ENCODE measurements around the gene GOSR2. TPM values are rescaled to one million over a fixed set of nuclear protein-coding genes. Genes with fewer than 3 reads are reported as not detected.

Gene GOSR2
- total and polyA plus RNA-seq, 9 of the 15 experiments (the other 6 are each of a cell fraction or from before 2014, with no cell fraction given), result 32.7 to 96.3 (median 48.9) TPM

DNA sequence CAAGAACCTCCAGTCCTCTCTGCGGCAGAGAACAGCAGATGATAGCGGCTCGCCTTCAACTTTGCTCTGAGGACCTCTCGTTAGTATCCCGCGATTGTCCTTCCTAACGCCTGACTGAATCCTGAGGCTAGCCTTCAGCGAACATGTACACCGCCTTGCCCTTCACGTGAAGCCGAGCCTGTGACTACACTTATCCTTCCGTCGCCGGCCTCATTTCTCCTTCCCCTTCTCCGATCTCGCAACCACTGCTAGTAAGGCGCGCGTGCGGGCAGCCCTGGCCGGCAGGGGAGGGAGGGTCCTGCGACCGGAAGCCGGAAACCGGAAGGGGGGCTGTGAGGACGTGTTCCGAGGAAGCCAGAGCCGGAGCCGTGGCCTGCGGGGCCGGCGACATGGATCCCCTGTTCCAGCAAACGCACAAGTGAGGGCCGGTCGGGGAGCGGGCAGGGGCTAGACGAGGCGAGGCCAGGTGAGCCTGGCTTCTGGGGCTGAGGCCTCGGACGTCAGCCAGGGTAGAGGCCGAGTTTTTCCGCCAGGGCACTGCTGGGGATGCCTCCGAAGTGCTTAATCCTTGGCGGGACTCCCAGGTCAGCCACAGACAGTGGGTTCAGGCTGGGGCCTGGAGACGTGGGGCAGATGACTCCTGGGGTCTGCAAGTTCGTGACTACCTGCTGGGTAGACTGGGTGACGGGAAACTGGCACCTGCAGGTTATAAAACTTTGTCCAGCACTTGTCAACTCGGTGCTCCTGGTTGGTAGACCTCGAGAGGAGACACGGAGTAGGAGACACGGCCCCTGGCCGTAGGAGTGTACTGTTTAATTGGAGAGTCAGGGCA lies at the start of gene GOSR2 (continued):
- TF ChIP-seq, protein P1, sequence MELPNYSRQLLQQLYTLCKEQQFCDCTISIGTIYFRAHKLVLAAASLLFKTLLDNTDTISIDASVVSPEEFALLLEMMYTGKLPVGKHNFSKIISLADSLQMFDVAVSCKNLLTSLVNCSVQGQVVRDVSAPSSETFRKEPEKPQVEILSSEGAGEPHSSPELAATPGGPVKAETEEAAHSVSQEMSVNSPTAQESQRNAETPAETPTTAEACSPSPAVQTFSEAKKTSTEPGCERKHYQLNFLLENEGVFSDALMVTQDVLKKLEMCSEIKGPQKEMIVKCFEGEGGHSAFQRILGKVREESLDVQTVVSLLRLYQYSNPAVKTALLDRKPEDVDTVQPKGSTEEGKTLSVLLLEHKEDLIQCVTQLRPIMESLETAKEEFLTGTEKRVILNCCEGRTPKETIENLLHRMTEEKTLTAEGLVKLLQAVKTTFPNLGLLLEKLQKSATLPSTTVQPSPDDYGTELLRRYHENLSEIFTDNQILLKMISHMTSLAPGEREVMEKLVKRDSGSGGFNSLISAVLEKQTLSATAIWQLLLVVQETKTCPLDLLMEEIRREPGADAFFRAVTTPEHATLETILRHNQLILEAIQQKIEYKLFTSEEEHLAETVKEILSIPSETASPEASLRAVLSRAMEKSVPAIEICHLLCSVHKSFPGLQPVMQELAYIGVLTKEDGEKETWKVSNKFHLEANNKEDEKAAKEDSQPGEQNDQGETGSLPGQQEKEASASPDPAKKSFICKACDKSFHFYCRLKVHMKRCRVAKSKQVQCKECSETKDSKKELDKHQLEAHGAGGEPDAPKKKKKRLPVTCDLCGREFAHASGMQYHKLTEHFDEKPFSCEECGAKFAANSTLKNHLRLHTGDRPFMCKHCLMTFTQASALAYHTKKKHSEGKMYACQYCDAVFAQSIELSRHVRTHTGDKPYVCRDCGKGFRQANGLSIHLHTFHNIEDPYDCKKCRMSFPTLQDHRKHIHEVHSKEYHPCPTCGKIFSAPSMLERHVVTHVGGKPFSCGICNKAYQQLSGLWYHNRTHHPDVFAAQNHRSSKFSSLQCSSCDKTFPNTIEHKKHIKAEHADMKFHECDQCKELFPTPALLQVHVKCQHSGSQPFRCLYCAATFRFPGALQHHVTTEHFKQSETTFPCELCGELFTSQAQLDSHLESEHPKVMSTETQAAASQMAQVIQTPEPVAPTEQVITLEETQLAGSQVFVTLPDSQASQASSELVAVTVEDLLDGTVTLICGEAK (IDR thresholded peaks at IDR 0.05), result peak; percentile 98
- TF ChIP-seq, protein P1 (CRISPR knock-in tag; IDR thresholded peaks at IDR 0.05), result no peak
- TF ChIP-seq ETV6 (IDR thresholded peaks at IDR 0.05; ENCODE audit: borderline replicate concordance in 1 of 2, low read depth in 2 of 2, low read length in 1 of 2), result no peak
- no peak for TF ChIP-seq ETV6 (CRISPR knock-in tag; IDR thresholded peaks at IDR 0.05; ENCODE audit: borderline replicate concordance)
- no peak for TF ChIP-seq SMARCA5 (IDR thresholded peaks at IDR 0.05)
- peak; percentile 78 for TF ChIP-seq RBM22 (IDR thresholded peaks at IDR 0.05; ENCODE audit: low read depth, low read length, poor library complexity, severe bottlenecking)
- peak; percentile 65; the same call in 1 of the 2 replicates for TF ChIP-seq ZNF644 (tag; IDR thresholded peaks at IDR 0.05; ENCODE audit: low read depth)
- no peak for TF ChIP-seq SREBF1 (IDR thresholded peaks at IDR 0.05; ENCODE audit: borderline replicate concordance, low read depth, low read length)
- no peak for TF ChIP-seq ZNF551 (CRISPR knock-in tag; IDR thresholded peaks at IDR 0.05)
- no peak for TF ChIP-seq ZNF184 (CRISPR knock-in tag; IDR thresholded peaks at IDR 0.05)
- TF ChIP-seq RAD21 (CRISPR knock-in tag; conservative IDR thresholded peaks at IDR 0.05 in 1 of 2, IDR thresholded peaks at IDR 0.05 in 1 of 2), result no peak
- no peak for TF ChIP-seq ARHGAP35 (IDR thresholded peaks at IDR 0.05; ENCODE audit: partially characterized antibody)
- TF ChIP-seq RBM15 (IDR thresholded peaks at IDR 0.05; ENCODE audit: insufficient read depth, low read length), result no peak
- TF ChIP-seq, protein P2, sequence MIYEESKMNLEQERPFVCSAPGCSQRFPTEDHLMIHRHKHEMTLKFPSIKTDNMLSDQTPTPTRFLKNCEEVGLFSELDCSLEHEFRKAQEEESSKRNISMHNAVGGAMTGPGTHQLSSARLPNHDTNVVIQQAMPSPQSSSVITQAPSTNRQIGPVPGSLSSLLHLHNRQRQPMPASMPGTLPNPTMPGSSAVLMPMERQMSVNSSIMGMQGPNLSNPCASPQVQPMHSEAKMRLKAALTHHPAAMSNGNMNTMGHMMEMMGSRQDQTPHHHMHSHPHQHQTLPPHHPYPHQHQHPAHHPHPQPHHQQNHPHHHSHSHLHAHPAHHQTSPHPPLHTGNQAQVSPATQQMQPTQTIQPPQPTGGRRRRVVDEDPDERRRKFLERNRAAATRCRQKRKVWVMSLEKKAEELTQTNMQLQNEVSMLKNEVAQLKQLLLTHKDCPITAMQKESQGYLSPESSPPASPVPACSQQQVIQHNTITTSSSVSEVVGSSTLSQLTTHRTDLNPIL (CRISPR knock-in tag; IDR thresholded peaks at IDR 0.05), result no peak
- TF ChIP-seq POLR3A (IDR thresholded peaks at IDR 0.05; ENCODE audit: borderline replicate concordance, extremely low read depth, insufficient read depth, insufficient read length), result no peak
